ENCODE measurements around the gene NFIB. TPM values are rescaled to one million over a fixed set of nuclear protein-coding genes. Genes with fewer than 3 reads are reported as not detected.

NFIB gene
- total and polyA plus RNA-seq, 10 of the 15 experiments (the other 5 are each of a cell fraction or from before 2014, with no cell fraction given): under 0.01 to 0.19 (median 0.05) TPM; not detected in 3

GRCh38 chr9:14086495-14086894 is 227.4 kb downstream of the NFIB start:
- ChIA-PET SMC1A (ENCODE audit: uncharacterized antibody, unreplicated experiment) (no interaction called here), RAD21 (ENCODE audit: unreplicated experiment) (no interaction called here), CTCF (interaction anchor here (1.1 kb wide), 1 partner anchor 11 kb away, joined by 3 read pairs; no protein-coding TSS in a partner anchor), POLR2A (no interaction called here)
- no peaks in the 10 kb centered on the region for H3K36me3 ChIP-seq (ENCODE audit: control insufficient read depth in 2 of 2, insufficient read depth in 2 of 2, low read length in 1 of 2)
- H3K27me3 ChIP-seq (replicated peaks in 1 of 2; ENCODE audit: control insufficient read depth in 2 of 2, insufficient read depth in 2 of 2, low read length in 1 of 2): no peaks in the 10 kb centered on the region
- H2AFZ ChIP-seq (ENCODE audit: control insufficient read depth, low read depth, low read length): no peak overlapping the region
- in situ Hi-C loops (cut with MboI) (no loop called here), intact Hi-C loops (cut with micrococcal nuclease; ENCODE audit: unreplicated experiment) (no loop called here)
- H4K20me1 ChIP-seq (ENCODE audit: control insufficient read depth, insufficient read depth): no peaks in the 10 kb centered on the region
- H3K4me1 ChIP-seq (ENCODE audit: control insufficient read depth, insufficient read depth, low read length): no peaks in the 10 kb centered on the region
- no peak overlapping the region for H3K27ac ChIP-seq (ENCODE audit: control insufficient read depth, insufficient read depth)
- DNase-seq (ENCODE audit: low read depth, low spot score): no peak
- H3K9ac ChIP-seq (ENCODE audit: control insufficient read depth, insufficient read depth, low read length): no peak overlapping the region
- no peak for FAIRE-seq
- no peaks in the 10 kb centered on the region for H3K9me3 ChIP-seq (replicated peaks; ENCODE audit: control insufficient read depth, insufficient read depth, low read length)
- no peak overlapping the region for H3K4me3 ChIP-seq
- 40% methylated on average over 5 of the region's 5 CpGs for WGBS (ENCODE audit: insufficient coverage, insufficient replicate concordance, low lambda C conversion rate, missing lambda C conversion rate)
- no peaks in the 10 kb centered on the region for H3K79me2 ChIP-seq (ENCODE audit: control insufficient read depth, insufficient read depth, low read length)
- no peak for ATAC-seq
- no peak overlapping the region for H3K4me2 ChIP-seq (ENCODE audit: control insufficient read depth, insufficient read depth)
- TF ChIP-seq CUX1 (IDR thresholded peaks at IDR 0.05; ENCODE audit: insufficient replicate concordance, low read depth, low read length) (no peak), EGR1 (IDR thresholded peaks at IDR 0.05; ENCODE audit: borderline replicate concordance in 1 of 2, low read depth in 2 of 2, low read length in 2 of 2) (no peak)
- BruUV-seq (replicated peaks): no TSS peak

Measured in GM12878 (cell line).